MM.1S (cell line): ENCODE data around the gene SLC25A17.

Source experiments
- DNase-seq: peaks from one replicate; pipeline ENCODE4 v3.0.0-alpha.2; 2015
- H2AFZ ChIP-seq: fragments of 300-600 bp; sonication (generic); 2 replicates; pipeline ENCODE4 v1.6.0; 2016; ENCODE audit warnings: antibody characterized with exemption, low read length
- H3F3A ChIP-seq: fragments of 300-600 bp; sonication (generic); 2 replicates; pipeline ENCODE4 v1.6.1; 2016; ENCODE audit warnings: mild to moderate bottlenecking, antibody characterized with exemption, low read length, moderate library complexity, mixed read lengths; ENCODE audit not compliant: insufficient read depth
- H3K27ac ChIP-seq: fragments of 300-600 bp; sonication (generic); 2 replicates; pipeline ENCODE4 v1.5.1; 2016; ENCODE audit warnings: mild to moderate bottlenecking, low read length
- H3K27me3 ChIP-seq: fragments of 300-600 bp; sonication (generic); replicated peaks from 2 replicates; pipeline ENCODE4 v1.6.0; 2016; ENCODE audit warnings: low read length; ENCODE audit not compliant: insufficient read depth
- H3K36me3 ChIP-seq: fragments of 300-600 bp; sonication (generic); replicated peaks from 2 replicates; pipeline ENCODE4 v1.6.1; 2016; ENCODE audit warnings: mild to moderate bottlenecking, low read length, mixed read lengths; ENCODE audit not compliant: insufficient read depth
- H3K4me1 ChIP-seq: fragments of 300-600 bp; sonication (generic); 2 replicates; pipeline ENCODE4 v1.6.1; 2016; ENCODE audit warnings: low read length, mixed read lengths
- H3K4me2 ChIP-seq: fragments of 300-600 bp; sonication (generic); 2 replicates; pipeline ENCODE4 v1.6.0; 2016; ENCODE audit warnings: low read depth, low read length
- H3K4me3 ChIP-seq: fragments of 300-600 bp; sonication (generic); 2 replicates; pipeline ENCODE4 v1.5.1; 2016; ENCODE audit warnings: low read length, mixed read lengths
- H3K79me2 ChIP-seq: fragments of 300-600 bp; sonication (generic); 2 replicates; pipeline ENCODE4 v1.6.1; 2016; ENCODE audit warnings: mixed run types, low read length, mixed read lengths
- H3K9ac ChIP-seq: fragments of 300-600 bp; sonication (generic); 2 replicates; pipeline ENCODE4 v1.6.1; 2016; ENCODE audit warnings: low read length, mixed read lengths
- H3K9me2 ChIP-seq: fragments of 300-600 bp; sonication (generic); replicated peaks from 2 replicates; pipeline ENCODE4 v1.6.1; 2016; ENCODE audit warnings: mild to moderate bottlenecking, low read length, mixed read lengths; ENCODE audit not compliant: insufficient read depth
- H3K9me3 ChIP-seq: fragments of 300-600 bp; sonication (generic); replicated peaks from 2 replicates; pipeline ENCODE4 v1.6.1; 2016; ENCODE audit warnings: mild to moderate bottlenecking, low read length, mixed read lengths; ENCODE audit not compliant: insufficient read depth
- H4K20me1 ChIP-seq: fragments of 300-600 bp; sonication (generic); 2 replicates; pipeline ENCODE4 v1.6.1; 2016; ENCODE audit warnings: mild to moderate bottlenecking, low read length, moderate library complexity, mixed read lengths; ENCODE audit not compliant: insufficient read depth
- CTCF ChIP-seq: fragments of 300-600 bp; sonication (generic); IDR thresholded peaks from 2 replicates; pipeline ENCODE4 v1.5.1; 2016; ENCODE audit warnings: antibody characterized with exemption, low read length, mixed read lengths
- EZH2 ChIP-seq: fragments of 300-600 bp; sonication (generic); optimal IDR thresholded peaks from 2 replicates; pipeline ENCODE3; 2017; ENCODE audit warnings: low read depth, mild to moderate bottlenecking, antibody characterized with exemption, low read length, mixed read lengths
- EZH2phosphoT487 ChIP-seq: fragments of 300-600 bp; sonication (generic); IDR thresholded peaks from 2 replicates; pipeline ENCODE4 v1.6.1; 2018; ENCODE audit warnings: antibody characterized with exemption, low read length

SLC25A17 gene

GRCh38 chr22:40728731-40729189, 90.4 kb downstream of the SLC25A17 start:
- Histone ChIP-seq H2AFZ (no peak overlapping the region), H3K4me2 (no peak overlapping the region)

GRCh38 chr22:40727964-40728615, 91.1 kb downstream of the SLC25A17 start:
- Histone ChIP-seq H3K36me3 (no peaks in the 10 kb centered on the region), H2AFZ (no peak overlapping the region), H3K4me1 (0 out of 2 replicates have a peak, but pooled peaks cover 3% of the 10 kb centered on the region), H4K20me1 (no peaks in the 10 kb centered on the region), H3K27ac (no peak overlapping the region), H3K27me3 (no peaks in the 10 kb centered on the region), H3K9me3 (no peaks in the 10 kb centered on the region), H3K4me3 (no peak overlapping the region), H3K9ac (no peak overlapping the region), H3F3A (no peaks in the 10 kb centered on the region), H3K9me2 (no peaks in the 10 kb centered on the region), H3K4me2 (no peak overlapping the region), H3K79me2 (no peaks in the 10 kb centered on the region)
- no peak for DNase-seq
- TF ChIP-seq EZH2phosphoT487 (no peak), CTCF (no peak), EZH2 (no peak)

More at GRCh38 chr22:40728731-40729189, 90.4 kb downstream of the SLC25A17 start:
- H3K79me2 ChIP-seq: no peaks in the 10 kb centered on the region
- no peak overlapping the region for H3K9ac ChIP-seq
- H3K27me3 ChIP-seq: no peaks in the 10 kb centered on the region
- 0 out of 2 replicates have a peak, but pooled peaks cover 3% of the 10 kb centered on the region for H3K4me1 ChIP-seq
- no peaks in the 10 kb centered on the region for H3F3A ChIP-seq
- TF ChIP-seq CTCF (no peak), EZH2phosphoT487 (no peak), EZH2 (no peak)
- no peak overlapping the region for H3K4me3 ChIP-seq
- no peaks in the 10 kb centered on the region for H3K36me3 ChIP-seq
- H3K9me2 ChIP-seq: no peaks in the 10 kb centered on the region
- no peak for DNase-seq
- no peaks in the 10 kb centered on the region for H3K9me3 ChIP-seq
- no peaks in the 10 kb centered on the region for H4K20me1 ChIP-seq
- H3K27ac ChIP-seq: no peak overlapping the region

GRCh38 chr22:40727070-40727963, 91.8 kb downstream of the SLC25A17 start:
- H3K4me1 ChIP-seq: no peaks in the 10 kb centered on the region
- H4K20me1 ChIP-seq: no peaks in the 10 kb centered on the region
- H3K9me3 ChIP-seq: no peaks in the 10 kb centered on the region
- no peak overlapping the region for H2AFZ ChIP-seq
- H3K36me3 ChIP-seq: no peaks in the 10 kb centered on the region
- no peaks in the 10 kb centered on the region for H3K79me2 ChIP-seq
- H3K27me3 ChIP-seq: no peaks in the 10 kb centered on the region
- no peak overlapping the region for H3K4me2 ChIP-seq
- H3K9me2 ChIP-seq: no peaks in the 10 kb centered on the region
- H3K4me3 ChIP-seq: no peak overlapping the region
- no peak for DNase-seq
- no peak overlapping the region for H3K9ac ChIP-seq
- TF ChIP-seq EZH2phosphoT487: no peak
- TF ChIP-seq EZH2: no peak
- no peak for TF ChIP-seq CTCF
- no peak overlapping the region for H3K27ac ChIP-seq
- H3F3A ChIP-seq: no peaks in the 10 kb centered on the region
